Measurements from ENCODE around the gene NOA1. TPM values are rescaled to one million over a fixed set of nuclear protein-coding genes. Genes with fewer than 3 reads are reported as not detected.
"Not testable (repeated sequence)": the region's sequence is repeated elsewhere in the genome, so short reads cannot be mapped to it uniquely, and the experiment has no call there.

Gene NOA1
- total and polyA plus RNA-seq, 2 experiments from 2014 or later, result 9.5 to 17.3 TPM

DNA sequence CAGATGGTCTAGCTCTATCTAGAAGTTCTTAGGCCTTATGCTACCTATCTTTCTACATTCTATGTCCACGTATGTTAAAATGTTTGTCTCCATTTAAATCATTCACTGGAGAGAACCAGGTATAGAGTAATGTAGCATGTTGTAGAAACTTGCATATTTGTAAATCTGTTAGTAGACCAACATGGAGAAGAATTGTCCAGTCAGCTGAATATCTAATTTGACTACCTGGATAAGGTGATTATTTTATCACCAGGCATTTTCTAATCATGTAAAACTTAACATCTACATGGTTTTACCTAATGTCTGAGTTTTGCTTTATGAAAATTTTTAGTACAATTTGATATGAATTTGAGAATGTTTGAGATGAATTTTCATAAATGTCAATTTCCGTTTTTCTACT lies 50.2 kb downstream of the NOA1 start:
- Histone ChIP-seq H3K27me3 (replicated peaks; ENCODE audit: insufficient read depth) (no peaks in the 10 kb centered on the region), H3F3A (ENCODE audit: insufficient read depth) (no peaks in the 10 kb centered on the region), H3K9me3 (ENCODE audit: low read depth) (no peaks in the 10 kb centered on the region), H3K36me3 (ENCODE audit: low read depth) (peaks cover 21% of the 10 kb centered on the region), H3K9me2 (ENCODE audit: insufficient read depth) (no peaks in the 10 kb centered on the region), H2AFZ (no peak overlapping the region), H4K20me1 (ENCODE audit: insufficient read depth) (no peaks in the 10 kb centered on the region), H3K4me2 (ENCODE audit: unreplicated experiment) (no peak overlapping the region), H3K4me1 (ENCODE audit: insufficient read depth) (no peaks in the 10 kb centered on the region), H3K4me3 (no peak overlapping the region), H3K79me2 (ENCODE audit: insufficient read depth) (peaks cover 100% of the 10 kb centered on the region), H3K9ac (no peak overlapping the region), H3K27ac (no peak overlapping the region)
- TF ChIP-seq EZH2phosphoT487 (IDR thresholded peaks at IDR 0.05; ENCODE audit: insufficient read depth, low read depth) (no peak), EZH2 (IDR thresholded peaks at IDR 0.05; ENCODE audit: insufficient read depth, poor library complexity, severe bottlenecking) (no peak)
- in situ Hi-C loops (cut with MboI), result no loop called here
- 97 to 98% methylated on average over 2 of the region's 2 CpGs for WGBS, 2 experiments (ENCODE audit: low coverage in 1 of 2, low lambda C conversion rate in 2 of 2, missing lambda C conversion rate in 2 of 2)
- DNase-seq, result no peak

DNA sequence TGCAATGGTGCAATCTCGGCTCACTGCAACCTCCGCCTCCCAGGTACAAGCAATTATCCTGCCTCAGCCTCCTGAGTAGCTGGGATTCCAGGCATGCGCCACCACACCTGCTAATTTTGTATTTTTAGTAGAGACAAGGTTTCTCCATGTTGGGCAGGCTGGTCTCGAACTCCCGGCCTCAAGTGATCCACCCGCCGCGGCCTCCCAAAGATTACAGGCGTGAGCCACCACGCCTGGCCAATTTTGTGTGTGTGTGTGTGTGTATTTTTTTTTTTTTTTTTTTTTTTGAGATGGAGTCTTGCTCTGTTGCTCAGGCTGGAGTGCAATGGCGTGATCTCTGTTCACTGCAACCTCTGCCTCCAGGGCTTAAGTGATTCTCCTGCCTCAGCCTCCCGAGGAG lies 62.4 kb downstream of the NOA1 start:
- DNase-seq; H3K27me3 ChIP-seq (replicated peaks; ENCODE audit: insufficient read depth); H3K9me2 ChIP-seq (ENCODE audit: insufficient read depth); H4K20me1 ChIP-seq (ENCODE audit: insufficient read depth); H3K27ac ChIP-seq; H3K9me3 ChIP-seq (ENCODE audit: low read depth); H3K4me2 ChIP-seq (ENCODE audit: unreplicated experiment); H3K4me3 ChIP-seq; in situ Hi-C loops (cut with MboI); H2AFZ ChIP-seq; H3K9ac ChIP-seq: not testable (repeated sequence)
- Histone ChIP-seq H3K79me2 (ENCODE audit: insufficient read depth) (peaks cover 100% of the 10 kb centered on the region), H3K36me3 (ENCODE audit: low read depth) (peaks cover 17% of the 10 kb centered on the region; the same call in 1 of the 2 replicates), H3K4me1 (ENCODE audit: insufficient read depth) (peaks cover 28% of the 10 kb centered on the region), H3F3A (ENCODE audit: insufficient read depth) (peaks cover 22% of the 10 kb centered on the region; the same call in 1 of the 2 replicates)
- 96 to 99% methylated on average over 12 of the region's 12 CpGs for WGBS, 2 experiments (ENCODE audit: low coverage in 1 of 2, low lambda C conversion rate in 2 of 2, missing lambda C conversion rate in 2 of 2)

- in situ Hi-C loops (cut with MboI), result no loop called here
- 80 to 88% methylated on average over 3 of the region's 3 CpGs for WGBS, 2 experiments (ENCODE audit: low coverage in 1 of 2, low lambda C conversion rate in 2 of 2, missing lambda C conversion rate in 2 of 2)
- TF ChIP-seq EZH2 (IDR thresholded peaks at IDR 0.05; ENCODE audit: insufficient read depth, poor library complexity, severe bottlenecking) (no peak), EZH2phosphoT487 (IDR thresholded peaks at IDR 0.05; ENCODE audit: insufficient read depth, low read depth) (no peak)
Observed at GRCh38 chr4:56914336-56914735, 63.1 kb downstream of the NOA1 start.

More at GRCh38 chr4:56914336-56914735, 63.1 kb downstream of the NOA1 start:
- H3K9ac ChIP-seq, result no peak overlapping the region
- no peaks in the 10 kb centered on the region for H3K27me3 ChIP-seq (replicated peaks; ENCODE audit: insufficient read depth)
- H3K79me2 ChIP-seq (ENCODE audit: insufficient read depth), result peaks cover 100% of the 10 kb centered on the region
- no peak for DNase-seq
- H3K4me2 ChIP-seq (ENCODE audit: unreplicated experiment), result no peak overlapping the region
- no peaks in the 10 kb centered on the region for H3K9me3 ChIP-seq (ENCODE audit: low read depth)
- no peak overlapping the region for H3K4me3 ChIP-seq
- H3K36me3 ChIP-seq (ENCODE audit: low read depth), result peaks cover 15% of the 10 kb centered on the region; the same call in 1 of the 2 replicates
- peaks cover 6% of the 10 kb centered on the region; the same call in 1 of the 2 replicates for H4K20me1 ChIP-seq (ENCODE audit: insufficient read depth)
- H3K9me2 ChIP-seq (ENCODE audit: insufficient read depth), result no peaks in the 10 kb centered on the region
- no peak overlapping the region for H3K27ac ChIP-seq
- H2AFZ ChIP-seq, result no peak overlapping the region
- H3F3A ChIP-seq (ENCODE audit: insufficient read depth), result peaks cover 28% of the 10 kb centered on the region
- peaks cover 29% of the 10 kb centered on the region for H3K4me1 ChIP-seq (ENCODE audit: insufficient read depth)

Small RNA genes lying within 50 kb of the gene (small RNA-seq; reads per million reads assigned to genes)
- gene RNU6-998P (ENCODE audit: low read depth, low replicate concordance), result not detected

Other genes with a start within 250 kb of the NOA1 start
- gene SPINK2, start 155.9 kb downstream of the NOA1 start, total RNA-seq (2014; rRNA removed; shearing (Covaris generic)), result not detected in 2 replicates
- gene SPINK2, start 155.9 kb downstream of the NOA1 start, polyA plus RNA-seq (2016; fragmentation: Nextera tagmentation; extraction: Ambion mirVana), result not detected in 2 replicates
- 32.9 and 36.7 TPM in 2 replicates for gene REST, start 69.7 kb downstream of the NOA1 start, total RNA-seq (2014; rRNA removed; shearing (Covaris generic))
- gene REST, start 69.7 kb downstream of the NOA1 start, polyA plus RNA-seq (2016; fragmentation: Nextera tagmentation; extraction: Ambion mirVana), result 54.6 and 60.1 TPM in 2 replicates
- 83.5 and 86.1 TPM in 2 replicates for gene POLR2B, start 1.3 kb upstream of the NOA1 start, total RNA-seq (2014; rRNA removed; shearing (Covaris generic))
- 47.6 and 50.8 TPM in 2 replicates for gene POLR2B, start 1.3 kb upstream of the NOA1 start, polyA plus RNA-seq (2016; fragmentation: Nextera tagmentation; extraction: Ambion mirVana)
- gene IGFBP7, start 132.8 kb upstream of the NOA1 start, total RNA-seq (2014; rRNA removed; shearing (Covaris generic)), result 949 and 951 TPM in 2 replicates
- 1,347 and 1,359 TPM in 2 replicates for gene IGFBP7, start 132.8 kb upstream of the NOA1 start, polyA plus RNA-seq (2016; fragmentation: Nextera tagmentation; extraction: Ambion mirVana)